PC-3 (cell line): ENCODE measurements around the gene ACTR1B.

Experiments
- EZH2 ChIP-seq: fragments of 300-600 bp; sonication (generic); IDR thresholded peaks from one replicate; pipeline ENCODE4 v1.6.1; 2017; ENCODE audit warnings: antibody characterized with exemption, mild to moderate bottlenecking, low read length; ENCODE audit not compliant: unreplicated experiment
- EZH2phosphoT487 ChIP-seq: fragments of 300-600 bp; sonication (generic); IDR thresholded peaks from 2 replicates; pipeline ENCODE4 v1.6.1; 2018; ENCODE audit warnings: mild to moderate bottlenecking, antibody characterized with exemption, low read length, borderline replicate concordance
- TF ChIP-seq, protein P1 (sequence below): fragments of 300-600 bp; sonication (generic); conservative IDR thresholded peaks from 2 replicates; pipeline ENCODE4 v1.5.1; 2017; ENCODE audit warnings: antibody characterized with exemption, low read depth, mild to moderate bottlenecking, low read length

DNA sequence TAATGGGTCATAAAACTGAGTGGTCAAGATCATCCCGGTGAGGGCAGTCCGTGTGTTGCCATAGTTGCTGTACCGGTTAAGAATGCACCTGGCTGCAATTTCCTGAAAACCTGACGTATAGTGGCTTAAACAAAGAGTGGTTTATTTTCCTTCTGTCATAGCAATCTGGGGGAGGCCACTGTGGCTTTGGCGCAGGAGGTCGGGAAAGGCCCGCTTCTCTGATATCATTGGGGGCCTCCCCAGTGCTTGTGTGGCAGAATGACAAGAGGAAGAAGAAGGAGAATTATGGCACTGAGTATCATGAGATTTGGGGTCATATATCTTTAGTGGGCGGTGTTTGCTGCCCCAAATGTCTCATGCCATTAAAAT is 10.1 kb upstream of the ACTR1B start:
- TF ChIP-seq, protein P1, sequence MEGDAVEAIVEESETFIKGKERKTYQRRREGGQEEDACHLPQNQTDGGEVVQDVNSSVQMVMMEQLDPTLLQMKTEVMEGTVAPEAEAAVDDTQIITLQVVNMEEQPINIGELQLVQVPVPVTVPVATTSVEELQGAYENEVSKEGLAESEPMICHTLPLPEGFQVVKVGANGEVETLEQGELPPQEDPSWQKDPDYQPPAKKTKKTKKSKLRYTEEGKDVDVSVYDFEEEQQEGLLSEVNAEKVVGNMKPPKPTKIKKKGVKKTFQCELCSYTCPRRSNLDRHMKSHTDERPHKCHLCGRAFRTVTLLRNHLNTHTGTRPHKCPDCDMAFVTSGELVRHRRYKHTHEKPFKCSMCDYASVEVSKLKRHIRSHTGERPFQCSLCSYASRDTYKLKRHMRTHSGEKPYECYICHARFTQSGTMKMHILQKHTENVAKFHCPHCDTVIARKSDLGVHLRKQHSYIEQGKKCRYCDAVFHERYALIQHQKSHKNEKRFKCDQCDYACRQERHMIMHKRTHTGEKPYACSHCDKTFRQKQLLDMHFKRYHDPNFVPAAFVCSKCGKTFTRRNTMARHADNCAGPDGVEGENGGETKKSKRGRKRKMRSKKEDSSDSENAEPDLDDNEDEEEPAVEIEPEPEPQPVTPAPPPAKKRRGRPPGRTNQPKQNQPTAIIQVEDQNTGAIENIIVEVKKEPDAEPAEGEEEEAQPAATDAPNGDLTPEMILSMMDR = no peak
- TF ChIP-seq EZH2 (no peak), EZH2phosphoT487 (no peak)
